ENCODE measurements around the gene HDHD3.

HDHD3 gene

GRCh38 chr9:113403646-113404045 is 26.9 kb upstream of the HDHD3 start:
- Histone ChIP-seq H3K4me3 (ENCODE audit: low read depth in 1 of 2, low read length in 2 of 2) (no peak overlapping the region), H3K27ac (ENCODE audit: low read length) (peak overlapping the region; percentile 5), H3K9me3 (ENCODE audit: control insufficient read depth in 1 of 2, low read length in 2 of 2) (no peaks in the 10 kb centered on the region), H3K36me3 (ENCODE audit: control insufficient read depth in 1 of 2, insufficient read depth in 2 of 2, low read length in 2 of 2) (peaks cover 11 to 15% of the 10 kb centered on the region in 2 donors), H3K27me3 (ENCODE audit: low read depth, low read length) (no peaks in the 10 kb centered on the region), H3K4me1 (ENCODE audit: control insufficient read depth in 1 of 2, insufficient read depth in 2 of 2, low read length in 2 of 2) (peaks cover 9 to 22% of the 10 kb centered on the region in 2 donors)

- peaks cover 14 to 16% of the 10 kb centered on the region in 2 donors for H3K4me1 ChIP-seq (ENCODE audit: control insufficient read depth in 1 of 2, insufficient read depth in 2 of 2, low read length in 2 of 2)
- H3K36me3 ChIP-seq (ENCODE audit: control insufficient read depth in 1 of 2, insufficient read depth in 2 of 2, low read length in 2 of 2): no peaks in the 10 kb centered on the region
- H3K27me3 ChIP-seq (ENCODE audit: low read depth, low read length): no peaks in the 10 kb centered on the region
- peak within 1 kb of the TSS; percentile 80 to 92 for H3K4me3 ChIP-seq (ENCODE audit: low read depth in 1 of 2, low read length in 2 of 2)
- no peaks in the 10 kb centered on the region for H3K9me3 ChIP-seq (ENCODE audit: control insufficient read depth in 1 of 2, low read length in 2 of 2)
- H3K27ac ChIP-seq (ENCODE audit: low read length): peak within 1 kb of the TSS; percentile 82
These were observed 24.4 kb upstream of the HDHD3 start, which contains the start of gene ALAD for GRCh38 chr9:113401027-113401792. ALAD (minus strand) TSS chr9:113401284; CDS start chr9:113393559, 7,725 bp downstream.

GRCh38 chr9:113399646-113400200 is 22.9 kb upstream of the HDHD3 start:
- H3K9me3 ChIP-seq (ENCODE audit: control insufficient read depth in 1 of 2, low read length in 2 of 2): no peaks in the 10 kb centered on the region
- peak overlapping the region in 1 of 2 donors; percentile 45 for H3K4me3 ChIP-seq (ENCODE audit: low read depth in 1 of 2, low read length in 2 of 2)
- no peaks in the 10 kb centered on the region for H3K27me3 ChIP-seq (ENCODE audit: low read depth, low read length)
- H3K27ac ChIP-seq (ENCODE audit: low read length): no peak overlapping the region
- H3K36me3 ChIP-seq (ENCODE audit: control insufficient read depth in 1 of 2, insufficient read depth in 2 of 2, low read length in 2 of 2): peaks cover 0 to 6% of the 10 kb centered on the region in 2 donors
- peaks cover 14 to 16% of the 10 kb centered on the region in 2 donors for H3K4me1 ChIP-seq (ENCODE audit: control insufficient read depth in 1 of 2, insufficient read depth in 2 of 2, low read length in 2 of 2)

GRCh38 chr9:113398796-113399195 is 22.0 kb upstream of the HDHD3 start:
- peaks cover 14 to 16% of the 10 kb centered on the region in 2 donors for H3K4me1 ChIP-seq (ENCODE audit: control insufficient read depth in 1 of 2, insufficient read depth in 2 of 2, low read length in 2 of 2)
- no peak overlapping the region for H3K27ac ChIP-seq (ENCODE audit: low read length)
- H3K9me3 ChIP-seq (ENCODE audit: control insufficient read depth in 1 of 2, low read length in 2 of 2): no peaks in the 10 kb centered on the region
- H3K36me3 ChIP-seq (ENCODE audit: control insufficient read depth in 1 of 2, insufficient read depth in 2 of 2, low read length in 2 of 2): peaks cover 0 to 6% of the 10 kb centered on the region in 2 donors
- H3K4me3 ChIP-seq (ENCODE audit: low read depth in 1 of 2, low read length in 2 of 2): no peak overlapping the region
- H3K27me3 ChIP-seq (ENCODE audit: low read depth, low read length): no peaks in the 10 kb centered on the region

GRCh38 chr9:113397203-113397631 is 20.4 kb upstream of the HDHD3 start:
- Histone ChIP-seq H3K36me3 (ENCODE audit: control insufficient read depth in 1 of 2, insufficient read depth in 2 of 2, low read length in 2 of 2) (peaks cover 0 to 19% of the 10 kb centered on the region in 2 donors), H3K27ac (ENCODE audit: low read length) (no peak overlapping the region), H3K4me3 (ENCODE audit: low read depth in 1 of 2, low read length in 2 of 2) (no peak overlapping the region), H3K27me3 (ENCODE audit: low read depth, low read length) (no peaks in the 10 kb centered on the region), H3K9me3 (ENCODE audit: control insufficient read depth in 1 of 2, low read length in 2 of 2) (no peaks in the 10 kb centered on the region), H3K4me1 (ENCODE audit: control insufficient read depth in 1 of 2, insufficient read depth in 2 of 2, low read length in 2 of 2) (peaks cover 14 to 16% of the 10 kb centered on the region in 2 donors)

GRCh38 chr9:113395000-113395861 is 18.4 kb upstream of the HDHD3 start:
- Histone ChIP-seq H3K4me3 (ENCODE audit: low read depth in 1 of 2, low read length in 2 of 2) (no peak overlapping the region), H3K4me1 (ENCODE audit: control insufficient read depth in 1 of 2, insufficient read depth in 2 of 2, low read length in 2 of 2) (peaks cover 8 to 11% of the 10 kb centered on the region in 2 donors), H3K9me3 (ENCODE audit: control insufficient read depth in 1 of 2, low read length in 2 of 2) (no peaks in the 10 kb centered on the region), H3K27ac (ENCODE audit: low read length) (no peak overlapping the region), H3K27me3 (ENCODE audit: low read depth, low read length) (no peaks in the 10 kb centered on the region), H3K36me3 (ENCODE audit: control insufficient read depth in 1 of 2, insufficient read depth in 2 of 2, low read length in 2 of 2) (peaks cover 15 to 39% of the 10 kb centered on the region in 2 donors)

GRCh38 chr9:113393281-113393680 is 16.5 kb upstream of the HDHD3 start:
- peaks cover 0 to 5% of the 10 kb centered on the region in 2 donors for H3K4me1 ChIP-seq (ENCODE audit: control insufficient read depth in 1 of 2, insufficient read depth in 2 of 2, low read length in 2 of 2)
- no peaks in the 10 kb centered on the region for H3K9me3 ChIP-seq (ENCODE audit: control insufficient read depth in 1 of 2, low read length in 2 of 2)
- no peak overlapping the region for H3K27ac ChIP-seq (ENCODE audit: low read length)
- H3K36me3 ChIP-seq (ENCODE audit: control insufficient read depth in 1 of 2, insufficient read depth in 2 of 2, low read length in 2 of 2): peaks cover 29 to 58% of the 10 kb centered on the region in 2 donors
- no peak overlapping the region for H3K4me3 ChIP-seq (ENCODE audit: low read depth in 1 of 2, low read length in 2 of 2)
- no peaks in the 10 kb centered on the region for H3K27me3 ChIP-seq (ENCODE audit: low read depth, low read length)

- Histone ChIP-seq H3K9me3 (ENCODE audit: control insufficient read depth in 1 of 2, low read length in 2 of 2) (no peaks in the 10 kb centered on the region), H3K4me1 (ENCODE audit: control insufficient read depth in 1 of 2, insufficient read depth in 2 of 2, low read length in 2 of 2) (no peaks in the 10 kb centered on the region), H3K27me3 (ENCODE audit: low read depth, low read length) (no peaks in the 10 kb centered on the region), H3K4me3 (ENCODE audit: low read depth in 1 of 2, low read length in 2 of 2) (no peak overlapping the region), H3K36me3 (ENCODE audit: control insufficient read depth in 1 of 2, insufficient read depth in 2 of 2, low read length in 2 of 2) (peaks cover 38 to 72% of the 10 kb centered on the region in 2 donors), H3K27ac (ENCODE audit: low read length) (no peak overlapping the region)
These were observed 15.1 kb upstream of the HDHD3 start for GRCh38 chr9:113391917-113392316.

GRCh38 chr9:113390192-113390960 is 13.6 kb upstream of the HDHD3 start:
- Histone ChIP-seq H3K4me3 (ENCODE audit: low read depth in 1 of 2, low read length in 2 of 2) (no peak overlapping the region), H3K27ac (ENCODE audit: low read length) (no peak overlapping the region), H3K27me3 (ENCODE audit: low read depth, low read length) (no peaks in the 10 kb centered on the region), H3K4me1 (ENCODE audit: control insufficient read depth in 1 of 2, insufficient read depth in 2 of 2, low read length in 2 of 2) (no peaks in the 10 kb centered on the region), H3K36me3 (ENCODE audit: control insufficient read depth in 1 of 2, insufficient read depth in 2 of 2, low read length in 2 of 2) (peaks cover 40 to 81% of the 10 kb centered on the region in 2 donors), H3K9me3 (ENCODE audit: control insufficient read depth in 1 of 2, low read length in 2 of 2) (no peaks in the 10 kb centered on the region)

- Histone ChIP-seq H3K36me3 (ENCODE audit: control insufficient read depth in 1 of 2, insufficient read depth in 2 of 2, low read length in 2 of 2) (peaks cover 40 to 78% of the 10 kb centered on the region in 2 donors), H3K9me3 (ENCODE audit: control insufficient read depth in 1 of 2, low read length in 2 of 2) (no peaks in the 10 kb centered on the region), H3K27me3 (ENCODE audit: low read depth, low read length) (no peaks in the 10 kb centered on the region), H3K4me3 (ENCODE audit: low read depth in 1 of 2, low read length in 2 of 2) (no peak overlapping the region), H3K27ac (ENCODE audit: low read length) (no peak overlapping the region), H3K4me1 (ENCODE audit: control insufficient read depth in 1 of 2, insufficient read depth in 2 of 2, low read length in 2 of 2) (no peaks in the 10 kb centered on the region)
These were observed 12.7 kb upstream of the HDHD3 start for GRCh38 chr9:113389451-113389850.
